ENCODE results near the gene CACNA1C.

DNA sequence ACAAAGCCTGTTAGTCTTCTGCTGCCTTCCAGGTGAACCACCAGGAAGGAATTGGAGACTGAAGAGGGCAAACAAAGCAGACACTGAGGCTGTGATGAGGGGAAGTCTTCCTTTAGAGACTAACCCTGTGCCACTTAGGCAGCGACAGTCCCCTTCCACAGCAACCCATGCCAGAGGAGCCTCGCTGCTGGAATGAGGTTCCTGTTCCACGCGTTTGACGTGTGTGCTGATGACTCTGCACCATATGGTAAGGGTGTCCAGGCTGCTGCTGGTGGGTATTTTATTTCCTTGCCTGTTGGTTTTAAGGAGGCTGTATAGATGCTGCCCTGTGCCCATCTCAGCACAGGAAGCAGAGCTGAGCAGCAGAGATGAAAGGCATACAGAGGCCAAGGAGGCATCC is 380.1 kb downstream of the CACNA1C start:
- TF ChIP-seq, protein P1, sequence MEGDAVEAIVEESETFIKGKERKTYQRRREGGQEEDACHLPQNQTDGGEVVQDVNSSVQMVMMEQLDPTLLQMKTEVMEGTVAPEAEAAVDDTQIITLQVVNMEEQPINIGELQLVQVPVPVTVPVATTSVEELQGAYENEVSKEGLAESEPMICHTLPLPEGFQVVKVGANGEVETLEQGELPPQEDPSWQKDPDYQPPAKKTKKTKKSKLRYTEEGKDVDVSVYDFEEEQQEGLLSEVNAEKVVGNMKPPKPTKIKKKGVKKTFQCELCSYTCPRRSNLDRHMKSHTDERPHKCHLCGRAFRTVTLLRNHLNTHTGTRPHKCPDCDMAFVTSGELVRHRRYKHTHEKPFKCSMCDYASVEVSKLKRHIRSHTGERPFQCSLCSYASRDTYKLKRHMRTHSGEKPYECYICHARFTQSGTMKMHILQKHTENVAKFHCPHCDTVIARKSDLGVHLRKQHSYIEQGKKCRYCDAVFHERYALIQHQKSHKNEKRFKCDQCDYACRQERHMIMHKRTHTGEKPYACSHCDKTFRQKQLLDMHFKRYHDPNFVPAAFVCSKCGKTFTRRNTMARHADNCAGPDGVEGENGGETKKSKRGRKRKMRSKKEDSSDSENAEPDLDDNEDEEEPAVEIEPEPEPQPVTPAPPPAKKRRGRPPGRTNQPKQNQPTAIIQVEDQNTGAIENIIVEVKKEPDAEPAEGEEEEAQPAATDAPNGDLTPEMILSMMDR (IDR thresholded peaks at IDR 0.05), result no peak
- no peak for TF ChIP-seq POLR2A (IDR thresholded peaks at IDR 0.05)
